ENCODE results near the gene UNC93A.

UNC93A gene

GRCh38 chr6:167287513-167288048 is 3.5 kb upstream of the UNC93A start:
- no peak for TF ChIP-seq CTCF (IDR thresholded peaks at IDR 0.05)

- peak; percentile 52 for TF ChIP-seq CTCF (IDR thresholded peaks at IDR 0.05)
Observed at GRCh38 chr6:167288591-167289225, 2.4 kb upstream of the UNC93A start.

- no peak for TF ChIP-seq CTCF (IDR thresholded peaks at IDR 0.05)
Observed at GRCh38 chr6:167291623-167292300, 647 bp downstream of the UNC93A start.

- TF ChIP-seq CTCF (IDR thresholded peaks at IDR 0.05), result no peak
Observed at GRCh38 chr6:167292301-167293087, 1.4 kb downstream of the UNC93A start.

- no peak for TF ChIP-seq CTCF (IDR thresholded peaks at IDR 0.05)
Observed at GRCh38 chr6:167293088-167293589, 2.0 kb downstream of the UNC93A start.

- TF ChIP-seq CTCF (IDR thresholded peaks at IDR 0.05), result no peak
Observed at GRCh38 chr6:167293590-167294091, 2.5 kb downstream of the UNC93A start.

- TF ChIP-seq CTCF (IDR thresholded peaks at IDR 0.05), result no peak
Observed at GRCh38 chr6:167294241-167294640, 3.1 kb downstream of the UNC93A start.
